Measurements from ENCODE around the gene ABTB1. TPM values are rescaled to one million over a fixed set of nuclear protein-coding genes. Genes with fewer than 3 reads are reported as not detected.

The ABTB1 gene
- total and polyA plus RNA-seq, 8 donors: 22.0 to 113 (median 43.7) TPM

DNA sequence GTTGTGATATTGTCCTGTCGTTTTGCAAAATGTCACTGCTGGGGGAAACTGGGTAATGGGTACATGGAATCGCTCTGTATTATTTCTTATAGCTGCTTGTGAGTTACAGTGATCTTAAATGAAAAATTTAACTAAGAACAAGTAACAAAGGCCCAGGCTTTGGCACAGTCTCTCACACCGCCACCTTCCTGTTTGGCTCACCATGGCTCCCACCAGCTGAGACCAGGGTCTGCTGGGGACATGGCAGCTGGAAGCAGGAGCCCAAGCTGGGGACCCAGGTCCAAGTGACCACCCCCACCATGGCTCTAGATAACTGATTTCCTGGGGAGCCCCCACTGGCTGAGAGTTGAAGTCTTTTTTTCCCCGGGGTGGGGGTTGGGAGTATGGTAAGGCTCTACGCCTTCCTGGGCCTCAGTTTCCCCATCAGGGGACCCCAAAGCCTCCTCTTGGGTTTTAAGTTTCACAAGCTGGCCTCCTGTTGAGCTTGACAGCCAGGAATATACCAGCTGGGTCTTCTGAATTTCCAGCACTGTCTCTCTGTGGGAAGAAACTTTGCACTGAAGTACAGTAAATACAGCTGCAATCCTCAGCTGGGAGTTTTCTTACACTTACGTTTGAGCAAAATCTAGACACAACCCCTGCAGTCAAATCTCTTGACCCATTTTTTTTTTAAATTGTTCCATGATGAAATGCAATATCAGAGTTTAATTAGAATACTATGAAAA is 26.1 kb downstream of the ABTB1 start:
- Histone ChIP-seq H3K9me3 (no peaks in the 10 kb centered on the region), H3K4me1 (peaks cover 37 to 77% (median 48%) of the 10 kb centered on the region in 4 donors), H3K36me3 (peaks cover 0 to 6% (median 3%) of the 10 kb centered on the region in 4 donors), H3K4me3 (no peak overlapping the region), H3K27ac (peak overlapping the region; percentile 68 to 91 (median 90)), H3K27me3 (no peaks in the 10 kb centered on the region)
- WGBS, 5 donors: 70 to 79% (median 77%) methylated on average over 6 of the region's 6 CpGs
- intact Hi-C loops (cut with DNase I; ENCODE audit: low total_unique reads): loop anchor here (10.0 kb wide), 1 partner anchor 126 kb away; the partner anchor contains the start of gene MGLL
- peak in 1 of 2 donors; percentile 53 for DNase-seq
- TF ChIP-seq, protein P1, sequence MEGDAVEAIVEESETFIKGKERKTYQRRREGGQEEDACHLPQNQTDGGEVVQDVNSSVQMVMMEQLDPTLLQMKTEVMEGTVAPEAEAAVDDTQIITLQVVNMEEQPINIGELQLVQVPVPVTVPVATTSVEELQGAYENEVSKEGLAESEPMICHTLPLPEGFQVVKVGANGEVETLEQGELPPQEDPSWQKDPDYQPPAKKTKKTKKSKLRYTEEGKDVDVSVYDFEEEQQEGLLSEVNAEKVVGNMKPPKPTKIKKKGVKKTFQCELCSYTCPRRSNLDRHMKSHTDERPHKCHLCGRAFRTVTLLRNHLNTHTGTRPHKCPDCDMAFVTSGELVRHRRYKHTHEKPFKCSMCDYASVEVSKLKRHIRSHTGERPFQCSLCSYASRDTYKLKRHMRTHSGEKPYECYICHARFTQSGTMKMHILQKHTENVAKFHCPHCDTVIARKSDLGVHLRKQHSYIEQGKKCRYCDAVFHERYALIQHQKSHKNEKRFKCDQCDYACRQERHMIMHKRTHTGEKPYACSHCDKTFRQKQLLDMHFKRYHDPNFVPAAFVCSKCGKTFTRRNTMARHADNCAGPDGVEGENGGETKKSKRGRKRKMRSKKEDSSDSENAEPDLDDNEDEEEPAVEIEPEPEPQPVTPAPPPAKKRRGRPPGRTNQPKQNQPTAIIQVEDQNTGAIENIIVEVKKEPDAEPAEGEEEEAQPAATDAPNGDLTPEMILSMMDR (IDR thresholded peaks at IDR 0.05): no peak
- TF ChIP-seq POLR2A (IDR thresholded peaks at IDR 0.05): no peak
- no peak for TF ChIP-seq POLR2AphosphoS5 (IDR thresholded peaks at IDR 0.05)
- no peak for TF ChIP-seq EP300 (IDR thresholded peaks at IDR 0.05)

DNA sequence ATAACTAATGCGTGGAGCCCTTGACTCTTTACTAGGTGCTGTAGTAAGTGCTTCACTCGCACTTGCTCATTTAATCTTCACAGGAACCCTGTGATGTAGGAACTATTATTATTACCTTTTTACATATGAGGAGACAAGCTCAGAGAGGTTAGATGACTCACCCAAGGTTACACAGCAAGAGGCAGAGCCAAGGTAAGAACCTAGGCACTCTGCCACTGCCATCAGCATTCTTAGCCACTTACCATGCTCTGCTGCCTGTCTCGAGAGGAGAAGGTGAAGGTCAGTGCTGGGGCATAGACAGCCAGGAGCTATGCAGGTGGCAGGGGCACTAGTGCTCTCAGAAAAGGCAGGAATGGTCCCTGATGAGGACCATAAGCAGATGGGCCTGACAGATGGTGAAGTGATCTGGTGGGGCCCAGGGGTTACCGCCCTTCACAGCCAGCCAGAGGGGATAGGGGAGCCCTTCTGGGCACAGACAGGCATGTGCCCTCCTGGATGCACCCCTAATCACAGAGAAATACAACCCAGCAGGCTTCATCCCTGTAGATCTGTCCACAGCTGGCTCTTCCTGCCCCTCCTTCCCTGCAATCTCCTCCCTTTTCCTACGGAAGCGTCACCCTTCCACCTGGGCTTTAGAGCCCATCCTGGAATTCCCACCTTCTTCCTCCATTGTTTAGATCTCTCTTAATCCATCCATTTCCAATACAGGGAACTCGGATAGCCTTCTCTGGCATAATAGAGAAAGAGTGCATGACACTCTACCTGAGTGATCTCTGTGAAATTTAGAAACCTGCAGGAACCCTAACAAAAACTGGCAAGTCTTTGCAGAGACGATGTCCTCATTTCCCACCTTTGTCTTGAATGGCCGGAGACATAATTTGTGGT is 26.9 kb downstream of the ABTB1 start:
- TF ChIP-seq, protein P1 (IDR thresholded peaks at IDR 0.05): no peak
- TF ChIP-seq POLR2AphosphoS5 (IDR thresholded peaks at IDR 0.05): no peak
- H3K4me1 ChIP-seq: peaks cover 37 to 73% (median 48%) of the 10 kb centered on the region in 4 donors
- intact Hi-C loops (cut with DNase I; ENCODE audit: low total_unique reads): loop anchor here (10.0 kb wide), 1 partner anchor 125 kb away; the partner anchor contains the start of gene MGLL
- H3K27me3 ChIP-seq: no peaks in the 10 kb centered on the region
- no peaks in the 10 kb centered on the region for H3K9me3 ChIP-seq
- no peak overlapping the region for H3K4me3 ChIP-seq
- WGBS, 5 donors: 72 to 83% (median 80%) methylated on average over 9 of the region's 9 CpGs
- no peak for DNase-seq
- H3K36me3 ChIP-seq: peaks cover 0 to 6% (median under 1%) of the 10 kb centered on the region in 4 donors
- peak overlapping the region; percentile 21 to 91 (median 90) for H3K27ac ChIP-seq

DNA sequence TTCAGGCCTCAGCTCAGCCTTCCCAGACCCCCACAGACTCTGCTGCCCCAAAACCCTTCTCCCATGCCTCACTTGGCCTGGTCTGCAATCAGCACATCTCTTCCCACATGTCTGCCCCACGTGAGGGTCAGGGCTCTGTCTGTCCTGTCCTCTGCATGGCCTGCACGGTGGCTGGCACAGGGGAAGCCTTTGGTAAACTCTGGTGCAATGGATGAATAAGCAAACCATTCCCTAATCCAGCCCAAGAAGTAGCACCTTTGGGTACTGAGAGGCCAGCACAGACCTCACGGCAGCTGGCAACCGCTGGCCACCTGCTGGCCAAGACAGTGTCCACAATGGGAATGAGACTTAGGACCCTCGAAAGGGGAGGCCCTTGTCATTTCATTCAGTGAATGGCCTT is 27.7 kb downstream of the ABTB1 start:
- no peak for DNase-seq
- H3K36me3 ChIP-seq: peaks cover 0 to 8% (median 0%) of the 10 kb centered on the region in 4 donors
- TF ChIP-seq, protein P1 (IDR thresholded peaks at IDR 0.05): no peak
- TF ChIP-seq POLR2AphosphoS5 (IDR thresholded peaks at IDR 0.05) (no peak), EP300 (IDR thresholded peaks at IDR 0.05) (no peak), POLR2A (IDR thresholded peaks at IDR 0.05) (no peak)

DNA sequence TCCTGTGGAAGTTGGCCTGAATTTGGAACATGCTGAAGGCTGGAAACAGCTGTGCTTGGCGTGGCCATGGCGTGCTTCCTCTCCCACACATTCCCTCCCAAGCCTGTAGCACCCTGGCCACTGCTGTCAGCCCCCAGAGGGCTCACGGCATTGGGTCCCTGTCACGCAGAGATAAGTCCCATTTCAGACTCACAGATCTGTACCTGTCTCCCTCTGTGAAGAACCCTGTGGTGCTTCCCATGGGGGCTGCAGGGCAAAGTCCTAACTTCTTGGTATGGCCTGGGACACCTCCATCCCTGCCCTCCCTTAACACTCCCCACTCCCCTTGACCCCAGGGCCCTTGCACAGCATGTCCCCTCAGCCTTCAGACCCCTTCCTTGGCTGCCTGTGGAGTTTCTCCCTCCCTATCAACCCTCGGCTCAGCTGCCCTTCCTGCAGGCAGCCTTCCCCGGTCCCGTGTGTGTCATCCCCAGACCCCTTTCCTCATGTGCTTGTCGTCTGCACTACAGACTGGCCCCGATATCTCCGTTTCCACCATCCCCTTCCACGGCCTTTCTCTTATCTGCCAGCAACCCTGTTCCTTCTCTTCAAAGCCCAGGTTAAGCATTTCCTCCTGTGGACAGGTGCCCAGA is 28.6 kb downstream of the ABTB1 start:
- TF ChIP-seq POLR2AphosphoS5 (IDR thresholded peaks at IDR 0.05): no peak
- 69 to 83% (median 80%) methylated on average over 11 of the region's 11 CpGs for WGBS, 5 donors
- no peak overlapping the region for H3K4me3 ChIP-seq
- H3K4me1 ChIP-seq: peaks cover 35 to 64% (median 42%) of the 10 kb centered on the region in 4 donors
- no peaks in the 10 kb centered on the region for H3K9me3 ChIP-seq
- peaks cover 0 to 9% (median 3%) of the 10 kb centered on the region in 4 donors for H3K36me3 ChIP-seq
- intact Hi-C loops (cut with DNase I; ENCODE audit: low total_unique reads): no loop called here
- H3K27me3 ChIP-seq: no peaks in the 10 kb centered on the region
- peak in 1 of 2 donors; percentile 44 for DNase-seq
- peak overlapping the region in 4 of 5 donors; percentile 20 to 27 (median 26) for H3K27ac ChIP-seq

More for the DNA sequence above, 27.7 kb downstream of the ABTB1 start:
- 60 to 82% (median 76%) methylated on average over 5 of the region's 5 CpGs for WGBS, 5 donors
- intact Hi-C loops (cut with DNase I; ENCODE audit: low total_unique reads): no loop called here
- H3K4me1 ChIP-seq: peaks cover 37 to 71% (median 48%) of the 10 kb centered on the region in 4 donors
- no peaks in the 10 kb centered on the region for H3K9me3 ChIP-seq
- H3K27me3 ChIP-seq: no peaks in the 10 kb centered on the region
- peak overlapping the region in 3 of 5 donors; percentile 90 to 91 (median 90) for H3K27ac ChIP-seq
- H3K4me3 ChIP-seq: no peak overlapping the region

Measured in stomach (tissue), 9 donors.